Muscle of leg (tissue), 11 donors: ENCODE measurements around the gene STARD5. TPM values are rescaled to one million over a fixed set of nuclear protein-coding genes. Genes with fewer than 3 reads are reported as not detected.

Experiments
- DNase-seq: peaks from one replicate; pipeline ENCODE4 v3.0.0; 2013
- H3K27ac ChIP-seq: one replicate; pipeline ENCODE4 v1.5.1; 2013; ENCODE audit warnings: mild to moderate bottlenecking, low read length, control low read depth
- H3K27me3 ChIP-seq: one replicate; pipeline ENCODE4 v1.6.1; 2013; ENCODE audit warnings: low read length; ENCODE audit not compliant: control insufficient read depth, insufficient read depth
- H3K36me3 ChIP-seq: one replicate; pipeline ENCODE4 v1.6.1; 2013; ENCODE audit warnings: low read length; ENCODE audit not compliant: control insufficient read depth, insufficient read depth
- H3K4me1 ChIP-seq: one replicate; pipeline ENCODE4 v1.6.1; 2013; ENCODE audit warnings: low read length; ENCODE audit not compliant: control insufficient read depth, insufficient read depth
- H3K4me3 ChIP-seq: one replicate; pipeline ENCODE4 v1.5.1; 2013; ENCODE audit warnings: low read length, control low read depth
- H3K9me3 ChIP-seq: replicated peaks from 2 replicates; pipeline ENCODE4 v1.6.1; 2013; ENCODE audit warnings: low read depth, low read length; ENCODE audit not compliant: control insufficient read depth
- WGBS: methylation state at CpG from one replicate; pipeline ENCODE4 v1.1.5; 2013; ENCODE audit warnings: missing lambda C conversion rate; ENCODE audit not compliant: insufficient coverage; 5-methylcytosine and 5-hydroxymethylcytosine counted together
- polyA plus RNA-seq, 8 donors: library from polyadenylated mRNA; unstranded; fragments of 120-200 nt; gene quantifications; one replicate each; pipeline versions ENCODE4 v1.2.1 to v1.2.3, GENCODE V29; 2013; ENCODE audit warnings: inconsistent platforms in 1 of 8, low replicate concordance in 1 of 8; ENCODE audit not compliant: insufficient read length in 8 of 8, insufficient read depth in 1 of 8
- total RNA-seq: library from RNA; stranded (reverse); fragments of 120-200 nt; gene quantifications from one replicate; pipeline ENCODE4 v1.2.4, GENCODE V29; 2013

STARD5 gene
- total and polyA plus RNA-seq, 9 donors: 2.5 to 6.0 (median 4.3) TPM

DNA sequence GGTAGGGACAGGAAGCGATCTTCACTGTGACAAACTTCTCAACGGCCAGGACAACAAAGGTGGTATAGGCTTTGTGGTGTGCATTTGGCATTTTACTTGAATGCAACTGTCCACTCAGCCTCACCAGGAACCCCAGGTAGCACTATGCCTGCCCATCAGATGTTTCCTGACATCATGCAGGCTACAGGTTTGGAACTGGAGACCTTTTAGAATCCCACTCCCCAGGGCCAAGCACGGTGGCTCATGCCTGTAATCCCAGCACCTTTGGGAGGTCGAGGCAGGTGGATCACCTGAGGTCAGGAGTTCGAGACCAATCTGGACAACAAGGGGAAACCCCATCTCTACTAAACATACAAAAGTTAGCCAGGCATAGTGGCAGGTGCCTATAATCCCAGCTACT, 9.6 kb downstream of the STARD5 start:
- no peak for DNase-seq
- no peaks in the 10 kb centered on the region for H3K27me3 ChIP-seq
- no peaks in the 10 kb centered on the region for H3K9me3 ChIP-seq
- no peak overlapping the region for H3K27ac ChIP-seq
- peaks cover 19% of the 10 kb centered on the region for H3K4me1 ChIP-seq
- WGBS: no CpG with 5 or more reads among the region's 5 CpGs
- no peak overlapping the region for H3K4me3 ChIP-seq
- peaks cover 33% of the 10 kb centered on the region for H3K36me3 ChIP-seq

DNA sequence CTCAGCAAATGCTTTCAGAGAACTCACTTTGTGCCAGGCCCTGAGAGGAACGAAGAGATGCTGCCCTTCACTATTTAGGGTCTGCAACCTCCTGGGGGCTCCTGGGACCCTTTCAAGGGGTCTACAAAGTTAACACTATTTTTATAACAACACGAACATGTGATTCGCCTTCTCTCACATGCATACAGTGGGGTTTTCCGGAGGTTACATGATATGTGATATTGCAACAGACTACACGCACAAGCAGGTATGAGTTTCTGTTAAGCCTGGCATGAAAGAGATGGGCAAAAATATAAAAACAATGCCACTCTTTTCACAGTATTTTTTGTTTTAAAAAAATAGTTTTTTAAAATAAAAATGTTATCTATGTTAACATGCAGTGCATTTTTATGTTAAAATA, 10.3 kb downstream of the STARD5 start:
- Histone ChIP-seq H3K9me3 (no peaks in the 10 kb centered on the region), H3K27ac (no peak overlapping the region), H3K4me1 (peaks cover 19% of the 10 kb centered on the region), H3K27me3 (no peaks in the 10 kb centered on the region), H3K36me3 (peaks cover 30% of the 10 kb centered on the region), H3K4me3 (no peak overlapping the region)
- DNase-seq: no peak
- WGBS: 88% methylated on average over 1 of the region's 5 CpGs

DNA sequence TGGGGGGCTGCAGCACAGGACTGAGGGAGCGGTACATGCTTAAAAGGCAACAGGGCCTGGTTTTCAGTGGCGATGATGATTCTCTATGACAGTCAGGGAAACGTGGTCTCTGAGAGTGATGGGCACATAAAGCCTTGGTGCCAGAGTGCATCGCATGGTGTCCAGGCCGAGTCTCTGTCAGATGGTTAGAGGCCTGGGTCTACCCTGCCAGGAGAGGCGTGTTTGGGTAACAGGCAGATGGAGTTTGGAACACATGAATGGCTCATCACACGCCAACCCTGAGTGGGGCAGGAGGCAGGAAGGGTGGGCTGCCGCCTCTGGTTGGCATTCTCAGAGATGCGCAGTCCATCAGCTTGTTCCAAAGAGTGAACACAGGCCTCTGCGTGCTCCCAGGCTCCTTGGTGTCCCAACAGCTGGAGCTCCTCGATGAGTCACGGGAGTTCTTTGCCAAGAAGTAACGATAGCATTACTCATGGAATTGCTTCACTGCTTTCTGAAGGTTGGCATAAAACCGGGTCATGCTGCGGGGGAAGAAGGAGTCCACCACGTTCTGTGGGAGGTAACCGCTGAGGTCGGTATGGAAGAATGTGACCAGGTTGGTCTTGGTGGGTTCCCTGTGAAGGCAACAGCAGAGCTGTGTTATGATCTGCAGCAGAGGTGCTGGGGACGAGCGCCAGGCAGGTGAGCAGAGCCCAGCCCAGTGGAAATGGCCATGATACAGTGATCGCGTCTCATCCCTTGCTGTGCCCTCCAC, 11.0 kb downstream of the STARD5 start:
- peaks cover 32% of the 10 kb centered on the region for H3K36me3 ChIP-seq
- DNase-seq: peak; percentile 71

DNA sequence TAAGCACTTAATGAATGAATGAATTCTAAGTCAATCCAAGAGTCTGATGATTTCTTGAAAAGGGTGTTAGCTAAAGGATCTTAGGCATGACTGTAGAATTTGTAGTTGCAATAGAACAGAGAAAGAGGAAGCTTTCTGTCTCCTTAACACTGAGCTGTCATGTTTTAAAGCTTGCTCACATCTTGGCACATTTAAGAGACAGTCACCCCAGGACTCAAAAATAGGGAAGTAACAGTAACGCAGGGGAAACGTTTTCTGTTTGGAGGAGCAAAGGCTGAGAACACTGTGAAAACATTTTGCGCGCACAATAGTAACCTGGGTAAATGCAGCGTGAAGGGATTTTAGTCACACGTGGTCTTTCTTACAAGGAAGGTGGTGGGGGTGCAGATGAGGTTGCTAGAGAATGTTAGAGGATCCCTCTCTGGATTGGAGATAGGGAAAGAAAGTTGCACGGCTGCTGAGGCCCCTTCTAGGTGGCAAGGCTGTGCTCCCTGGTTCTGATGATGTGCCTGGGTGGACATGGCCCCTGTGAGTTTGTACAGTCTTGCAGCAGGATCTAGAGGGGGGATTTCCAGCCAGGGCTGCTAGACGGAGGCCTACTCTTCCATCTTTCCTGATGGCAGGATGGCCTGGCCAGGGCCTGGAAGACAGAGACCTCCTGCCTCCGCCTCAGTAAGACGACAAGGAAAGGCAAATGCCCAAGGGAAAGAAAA, 12.0 kb downstream of the STARD5 start:
- Histone ChIP-seq H3K36me3 (peaks cover 32% of the 10 kb centered on the region), H3K4me1 (peaks cover 19% of the 10 kb centered on the region), H3K27ac (peak overlapping the region; percentile 42), H3K9me3 (no peaks in the 10 kb centered on the region), H3K27me3 (no peaks in the 10 kb centered on the region), H3K4me3 (no peak overlapping the region)
- WGBS: 77% methylated on average over 9 of the region's 10 CpGs
- DNase-seq: peak; percentile 67

More for the DNA sequence above, 11.0 kb downstream of the STARD5 start:
- Histone ChIP-seq H3K4me1 (peaks cover 19% of the 10 kb centered on the region), H3K4me3 (no peak overlapping the region), H3K9me3 (no peaks in the 10 kb centered on the region), H3K27me3 (no peaks in the 10 kb centered on the region), H3K27ac (no peak overlapping the region)
- WGBS: 81% methylated on average over 22 of the region's 22 CpGs

DNA sequence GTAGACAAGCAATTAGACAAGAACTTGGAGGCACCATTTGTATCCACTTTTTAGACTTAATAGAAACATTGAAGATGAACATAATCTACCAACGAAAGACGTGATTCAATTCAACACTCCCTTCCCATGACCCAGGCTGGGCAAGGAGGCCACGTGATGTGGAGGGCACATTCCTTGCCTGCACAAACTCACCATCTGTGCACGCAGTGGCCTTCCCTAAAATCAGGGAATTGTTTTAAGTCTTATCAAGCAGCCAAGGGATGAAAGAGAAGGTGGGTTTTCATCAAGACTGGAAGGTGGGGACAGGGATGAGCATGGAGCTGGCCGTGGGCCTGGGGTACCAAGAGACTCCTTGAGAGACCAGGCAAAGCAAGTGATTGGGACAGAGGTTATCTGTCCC, 13.5 kb downstream of the STARD5 start:
- no peaks in the 10 kb centered on the region for H3K27me3 ChIP-seq
- no peaks in the 10 kb centered on the region for H3K9me3 ChIP-seq
- H3K4me3 ChIP-seq: no peak overlapping the region
- no peak for DNase-seq
- 100% methylated on average over 1 of the region's 5 CpGs for WGBS
- H3K36me3 ChIP-seq: peaks cover 25% of the 10 kb centered on the region
- no peak overlapping the region for H3K27ac ChIP-seq
- H3K4me1 ChIP-seq: peaks cover 19% of the 10 kb centered on the region

DNA sequence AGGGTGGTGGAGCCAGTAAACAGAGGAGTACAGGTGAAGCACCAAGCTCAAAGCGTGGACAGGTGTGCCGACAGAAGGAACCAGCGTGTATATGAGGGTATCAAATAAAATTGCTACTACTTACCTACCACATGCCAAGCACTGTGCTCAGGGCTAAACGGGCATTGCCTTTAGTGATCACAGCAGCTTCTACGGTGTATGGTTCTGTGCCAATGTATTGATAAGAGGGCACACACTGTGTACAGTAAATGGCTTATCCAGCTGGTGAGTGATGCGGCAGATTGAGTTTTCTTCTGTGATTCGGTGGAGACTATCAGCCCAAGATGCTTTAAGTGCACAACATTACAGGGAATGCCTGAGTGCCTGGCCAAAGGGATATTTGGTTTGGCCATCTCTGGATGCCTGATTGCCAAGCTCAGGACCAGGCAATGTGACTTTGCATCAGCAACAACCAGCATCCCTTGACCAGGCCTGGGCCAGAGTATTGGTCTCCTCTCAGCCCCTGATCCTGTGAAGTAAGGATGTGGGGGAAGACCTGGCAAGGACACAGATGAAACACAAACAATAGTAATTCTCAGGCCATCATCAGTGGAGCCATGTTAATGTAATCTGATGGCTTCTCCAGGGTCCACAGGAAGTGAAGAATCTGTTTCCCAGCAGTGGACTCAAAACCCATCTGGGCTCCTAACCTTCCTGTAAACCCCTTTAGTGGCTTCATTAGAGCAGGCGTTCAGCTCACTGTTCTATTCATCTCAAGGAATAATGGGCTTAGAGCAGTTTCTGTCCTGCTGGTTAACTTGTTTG, 14.1 kb downstream of the STARD5 start:
- Histone ChIP-seq H3K4me1 (peaks cover 19% of the 10 kb centered on the region), H3K27ac (no peak overlapping the region), H3K27me3 (no peaks in the 10 kb centered on the region), H3K36me3 (peaks cover 23% of the 10 kb centered on the region), H3K9me3 (no peaks in the 10 kb centered on the region), H3K4me3 (no peak overlapping the region)
- DNase-seq: peak; percentile 72
- 86% methylated on average over 4 of the region's 8 CpGs for WGBS

DNA sequence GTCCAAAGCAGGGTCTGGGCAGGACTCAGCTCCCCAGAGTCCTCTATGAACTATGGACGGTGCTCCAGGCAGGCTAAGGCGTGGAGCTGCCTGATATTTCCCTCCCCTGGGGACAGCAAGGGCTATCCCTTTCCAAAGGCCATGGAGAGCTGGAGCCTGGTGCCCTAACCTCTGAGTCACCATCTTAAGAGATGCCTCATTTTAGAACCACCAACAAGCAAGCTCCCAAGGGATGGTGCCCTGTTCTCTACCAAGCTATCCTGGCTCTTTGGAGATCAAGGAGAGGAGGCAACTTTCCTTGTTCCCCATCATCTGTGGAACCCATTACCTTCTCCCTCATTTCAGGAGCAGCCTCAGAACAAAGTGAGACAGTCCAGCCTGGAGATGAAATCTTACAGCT, 15.7 kb downstream of the STARD5 start:
- Histone ChIP-seq H3K9me3 (no peaks in the 10 kb centered on the region), H3K36me3 (peaks cover 19% of the 10 kb centered on the region), H3K4me3 (no peak overlapping the region), H3K4me1 (peaks cover 31% of the 10 kb centered on the region), H3K27ac (no peak overlapping the region), H3K27me3 (no peaks in the 10 kb centered on the region)
- no peak for DNase-seq
- WGBS: 50% methylated on average over 1 of the region's 2 CpGs

DNA sequence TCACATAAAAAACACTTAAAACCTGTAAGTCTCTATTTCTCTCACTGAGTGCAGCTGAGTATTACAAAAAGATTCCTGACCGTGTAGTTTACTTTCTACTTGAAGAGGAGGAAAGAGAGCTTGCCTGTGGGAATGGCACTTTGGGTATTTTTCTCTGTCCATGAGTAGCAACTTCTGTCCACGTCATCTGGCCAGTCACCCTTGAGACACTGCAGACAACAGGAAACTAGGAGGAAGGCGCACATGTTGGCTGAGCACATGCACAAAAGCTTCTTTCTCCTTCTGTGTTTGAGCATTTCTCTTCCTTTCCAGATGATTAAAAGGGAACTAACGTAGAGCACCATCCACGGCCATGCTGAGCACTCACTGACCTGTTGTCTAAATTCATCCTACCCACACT, 19.7 kb downstream of the STARD5 start:
- H3K9me3 ChIP-seq: no peaks in the 10 kb centered on the region
- no peak overlapping the region for H3K27ac ChIP-seq
- H3K4me1 ChIP-seq: peaks cover 15% of the 10 kb centered on the region
- peaks cover 2% of the 10 kb centered on the region for H3K36me3 ChIP-seq
- WGBS: 17% methylated on average over 2 of the region's 5 CpGs
- peak; percentile 81 for DNase-seq
- no peak overlapping the region for H3K4me3 ChIP-seq
- H3K27me3 ChIP-seq: no peaks in the 10 kb centered on the region

DNA sequence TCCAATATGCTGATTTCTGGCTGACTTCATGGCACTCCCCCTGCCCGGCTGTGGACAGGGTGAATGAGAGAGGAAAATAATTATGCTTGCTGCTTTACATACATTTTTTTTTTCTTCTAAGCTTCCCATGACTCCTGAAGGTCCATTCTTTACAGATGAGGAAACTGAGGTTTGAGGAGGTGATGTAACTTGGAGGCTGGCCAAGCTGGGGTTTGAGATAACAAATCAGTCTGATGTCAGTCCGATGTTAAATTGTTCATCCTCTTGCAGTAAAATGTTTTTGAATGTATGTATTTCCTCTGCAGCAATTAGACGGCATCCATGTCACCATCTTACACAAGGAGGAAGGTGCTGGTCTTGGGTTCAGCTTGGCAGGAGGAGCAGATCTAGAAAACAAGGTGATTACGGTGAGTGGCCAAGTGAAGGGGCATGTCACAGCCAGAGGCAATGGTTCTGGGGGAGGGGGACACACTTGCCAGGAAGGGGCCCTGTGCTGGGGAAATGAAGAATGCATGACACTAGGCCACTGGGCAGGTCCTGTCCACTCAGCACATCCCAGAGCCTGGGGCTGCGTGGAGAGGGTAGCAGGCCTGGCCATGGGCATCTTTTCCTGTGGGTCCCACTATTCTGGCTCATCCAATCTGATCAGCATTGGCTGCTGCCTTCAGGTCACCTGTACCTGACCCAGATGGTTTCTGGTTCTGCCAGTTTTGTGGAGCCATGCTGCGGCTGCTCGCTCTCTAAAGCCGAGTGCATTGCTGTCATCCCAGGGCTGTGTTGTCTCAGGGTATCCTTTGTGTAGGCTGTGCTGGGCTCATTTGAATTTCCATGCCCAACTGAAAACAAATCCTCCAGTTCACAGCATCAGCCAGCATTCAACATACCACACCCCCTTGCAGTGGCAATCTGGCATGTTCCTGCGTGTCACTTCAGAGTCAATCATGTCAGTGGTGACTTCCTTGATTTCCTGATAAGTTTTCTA, 20.4 kb downstream of the STARD5 start:
- no peak overlapping the region for H3K4me3 ChIP-seq
- H3K9me3 ChIP-seq: no peaks in the 10 kb centered on the region
- DNase-seq: no peak
- H3K36me3 ChIP-seq: peaks cover under 1% of the 10 kb centered on the region
- 75% methylated on average over 3 of the region's 9 CpGs for WGBS
- no peaks in the 10 kb centered on the region for H3K27me3 ChIP-seq
- peaks cover 15% of the 10 kb centered on the region for H3K4me1 ChIP-seq
- peak overlapping the region; percentile 21 for H3K27ac ChIP-seq
